HTERT RPE-1 (cell line): ENCODE data around the gene ANGPTL2.
"Not testable (repeated sequence)": the region's sequence is repeated elsewhere in the genome, so short reads cannot be mapped to it uniquely, and the experiment has no call there.

Source experiments
- in situ Hi-C: fragments of 300-500 bp; cut with MboI; formaldehyde crosslinking; loops from 4 replicates; pipeline ENCODE4 v1.14.3; 2020; ENCODE audit warnings: low sequenced_read_pairs

The ANGPTL2 gene

DNA sequence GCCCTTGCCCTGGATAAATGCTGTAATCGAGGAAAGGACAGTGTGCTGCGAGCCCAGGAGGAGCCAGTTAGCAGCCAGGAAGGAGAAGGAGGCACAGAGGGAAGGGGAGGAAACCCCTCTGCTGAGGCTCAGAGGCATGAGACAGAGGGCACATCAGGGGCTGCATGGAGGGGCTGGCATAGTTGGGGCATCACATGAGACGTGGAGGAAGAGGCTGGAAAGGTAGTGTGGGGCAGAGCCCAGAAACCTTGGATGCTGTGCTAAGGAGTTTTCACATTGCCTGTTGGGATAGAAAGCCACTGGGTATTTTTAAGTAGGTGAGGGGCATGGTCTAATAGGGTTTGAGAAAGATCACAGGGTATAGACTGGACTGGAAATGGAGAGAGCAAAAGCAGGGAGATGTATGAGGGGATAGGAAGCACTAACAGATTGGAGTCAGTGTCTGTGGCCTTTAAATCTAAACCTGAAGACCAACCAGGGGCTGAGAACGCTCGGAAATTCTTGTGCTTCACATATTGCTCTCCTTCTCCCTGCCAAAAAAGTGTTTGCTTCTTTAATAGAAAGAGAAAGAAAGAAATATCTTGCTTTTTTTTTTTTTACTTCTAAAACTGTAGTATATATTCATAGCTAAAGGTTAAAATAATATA lies 33.0 kb upstream of the ANGPTL2 start:
- in situ Hi-C loops, result no loop called here

- in situ Hi-C loops, result no loop called here
Observed at GRCh38 chr9:127154390-127155191, 32.2 kb upstream of the ANGPTL2 start.

GRCh38 chr9:127154003-127154389 lies 31.6 kb upstream of the ANGPTL2 start:
- in situ Hi-C loops, result no loop called here

DNA sequence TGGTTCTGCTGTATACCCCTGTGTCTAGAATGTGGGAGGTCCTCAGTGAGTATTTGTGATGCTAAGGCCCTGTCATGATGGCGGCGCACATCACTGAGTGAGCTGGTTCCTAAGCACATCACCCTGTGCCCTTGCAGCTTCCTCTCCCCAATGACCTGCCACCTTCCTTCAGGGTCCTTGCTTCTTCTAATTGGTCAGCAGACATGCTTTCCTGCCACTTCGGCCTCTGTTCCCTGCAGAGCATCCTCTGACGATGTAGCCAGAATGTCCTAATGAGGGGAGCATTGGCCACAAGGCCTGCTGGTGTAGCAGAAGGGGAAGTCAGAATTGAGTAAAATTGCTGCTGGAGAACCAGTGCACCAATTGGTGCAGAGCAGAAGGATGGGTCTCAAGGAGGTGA lies 31.1 kb upstream of the ANGPTL2 start:
- in situ Hi-C loops, result no loop called here

- in situ Hi-C loops, result no loop called here
Observed at GRCh38 chr9:127149463-127150390, 27.3 kb upstream of the ANGPTL2 start.

- in situ Hi-C loops, result no loop called here
Observed at GRCh38 chr9:127149010-127149409, 26.6 kb upstream of the ANGPTL2 start.

DNA sequence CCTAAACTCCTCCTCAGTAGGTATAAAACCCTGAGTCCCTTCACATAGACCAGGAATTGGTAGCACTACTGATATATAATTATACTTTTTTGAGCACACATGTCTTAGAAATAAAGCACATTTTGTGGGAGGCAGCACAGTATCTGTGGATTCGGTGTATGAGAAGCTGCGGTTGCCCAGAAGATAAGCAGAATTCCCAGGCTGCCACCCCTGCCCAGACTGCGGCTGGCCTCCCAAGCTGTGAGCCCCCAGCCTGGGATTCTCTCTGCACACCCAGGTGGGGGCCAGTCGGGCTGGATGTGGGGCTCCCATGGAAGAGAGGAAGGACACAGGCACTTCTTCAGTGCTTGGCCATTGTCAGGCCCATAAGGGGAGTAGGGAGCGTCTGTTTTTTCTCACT lies 25.6 kb upstream of the ANGPTL2 start:
- in situ Hi-C loops, result no loop called here

- in situ Hi-C loops, result no loop called here
Observed at GRCh38 chr9:127147251-127147650, 24.8 kb upstream of the ANGPTL2 start.

GRCh38 chr9:127146841-127147240 lies 24.4 kb upstream of the ANGPTL2 start:
- in situ Hi-C loops, result not testable (repeated sequence)

GRCh38 chr9:127144670-127145445 lies 22.4 kb upstream of the ANGPTL2 start:
- in situ Hi-C loops, result no loop called here

DNA sequence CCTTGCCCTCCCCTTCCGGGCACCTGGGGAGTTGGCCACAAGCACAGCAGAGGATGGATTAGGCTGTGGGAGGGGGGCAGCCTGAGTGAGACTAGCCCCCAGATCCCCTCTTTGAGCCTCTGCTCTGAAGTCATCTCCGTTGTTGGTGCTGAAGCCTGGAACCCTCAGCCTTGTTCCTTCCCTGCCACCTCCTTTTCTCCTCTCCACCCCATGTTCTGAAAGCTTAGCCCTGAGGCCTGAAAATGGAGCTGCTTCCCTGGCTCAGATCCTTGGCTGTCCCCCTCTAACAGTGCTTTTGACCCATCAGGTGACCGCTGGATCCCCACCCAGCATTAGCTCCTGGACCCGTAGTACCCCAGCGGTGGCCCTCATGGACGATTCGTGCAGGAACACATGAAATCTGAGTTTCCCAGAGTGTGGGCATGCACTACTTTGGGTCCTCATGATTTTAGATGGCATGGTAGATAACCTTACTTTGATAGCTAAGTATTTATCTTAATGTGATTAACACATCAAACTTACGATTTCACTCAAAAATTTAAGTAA lies 21.6 kb upstream of the ANGPTL2 start:
- in situ Hi-C loops, result no loop called here

- in situ Hi-C loops, result no loop called here
Observed at GRCh38 chr9:127142931-127143464, 20.6 kb upstream of the ANGPTL2 start.

DNA sequence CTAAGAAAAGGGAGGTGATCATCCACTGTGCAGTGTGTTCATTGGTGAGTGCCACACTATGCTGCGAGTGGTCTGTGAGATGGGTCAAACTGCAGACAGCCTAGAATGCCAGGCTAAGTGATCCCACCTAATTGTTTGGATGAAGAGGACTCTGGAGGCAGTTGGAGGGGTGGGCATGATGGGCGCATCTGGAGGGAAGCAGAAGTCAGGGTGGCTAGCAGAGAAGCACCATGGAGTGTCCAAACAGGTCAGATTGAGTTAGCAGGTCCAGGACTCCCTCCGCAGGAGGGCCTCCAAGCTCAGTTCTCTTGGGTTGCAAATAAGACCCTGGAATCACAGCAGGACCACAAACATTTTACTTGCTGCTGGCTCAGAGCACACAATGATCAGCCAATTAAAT lies 19.9 kb upstream of the ANGPTL2 start:
- in situ Hi-C loops, result no loop called here

DNA sequence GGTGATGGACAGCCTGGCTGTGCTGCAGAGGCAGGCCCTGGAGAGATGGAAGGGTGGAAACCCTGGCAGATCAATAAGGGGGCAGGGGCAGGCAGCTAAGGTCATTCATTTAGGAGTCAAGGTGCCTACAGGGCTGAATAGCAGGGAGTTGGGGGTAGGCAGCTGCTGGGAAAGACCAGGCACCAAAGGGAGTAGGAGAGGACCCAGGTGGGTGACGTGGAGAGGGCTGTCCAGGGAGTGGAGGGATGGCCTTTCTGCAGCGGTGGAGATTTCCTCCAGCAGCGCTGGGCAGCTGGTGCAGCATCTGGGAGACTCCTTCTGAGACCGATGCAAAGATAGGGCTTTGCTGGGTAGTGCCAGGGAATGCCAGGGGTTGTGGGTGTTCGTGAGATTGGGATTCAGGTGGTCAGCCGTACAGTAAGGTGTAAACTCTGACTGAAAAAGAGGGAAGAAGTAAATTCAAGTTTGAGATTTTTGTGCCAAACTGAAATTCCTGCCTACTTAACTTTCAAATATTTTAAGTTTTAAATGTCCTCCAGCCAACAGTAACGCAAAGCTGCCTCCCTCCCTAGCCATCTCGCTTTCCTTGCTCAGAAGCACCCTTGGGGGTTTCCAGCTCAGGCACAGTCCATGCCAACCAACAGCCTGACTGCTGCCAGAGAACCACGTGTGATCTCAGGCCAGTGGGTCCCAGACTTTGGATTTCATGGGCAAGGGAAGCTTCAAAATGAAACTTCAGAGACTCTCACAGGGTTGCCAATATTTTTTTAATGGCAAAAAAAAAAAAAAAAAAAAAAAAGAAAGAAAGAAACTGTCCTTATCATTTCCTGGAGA lies 18.6 kb upstream of the ANGPTL2 start:
- in situ Hi-C loops, result no loop called here

GRCh38 chr9:127140181-127140580 lies 17.7 kb upstream of the ANGPTL2 start:
- in situ Hi-C loops, result no loop called here

DNA sequence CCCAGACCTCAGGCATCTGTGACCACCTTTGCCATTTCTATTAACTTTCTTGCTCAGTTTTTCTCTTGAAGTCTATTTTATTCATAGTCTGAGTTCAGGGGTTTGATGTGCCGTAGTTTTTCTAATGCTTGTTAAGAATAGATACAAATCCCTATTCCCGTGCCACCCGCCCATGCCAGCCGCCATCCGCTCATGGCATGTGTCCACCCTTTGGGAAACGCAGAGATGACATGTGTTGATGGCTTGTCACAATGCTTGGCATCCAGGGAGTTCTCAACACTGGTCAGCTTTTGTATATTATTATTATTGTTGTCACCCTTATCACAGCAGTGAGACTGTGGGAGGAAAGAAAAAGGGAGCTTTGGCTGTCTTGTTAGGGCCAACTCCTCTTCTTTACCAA lies 17.3 kb upstream of the ANGPTL2 start:
- in situ Hi-C loops, result no loop called here

DNA sequence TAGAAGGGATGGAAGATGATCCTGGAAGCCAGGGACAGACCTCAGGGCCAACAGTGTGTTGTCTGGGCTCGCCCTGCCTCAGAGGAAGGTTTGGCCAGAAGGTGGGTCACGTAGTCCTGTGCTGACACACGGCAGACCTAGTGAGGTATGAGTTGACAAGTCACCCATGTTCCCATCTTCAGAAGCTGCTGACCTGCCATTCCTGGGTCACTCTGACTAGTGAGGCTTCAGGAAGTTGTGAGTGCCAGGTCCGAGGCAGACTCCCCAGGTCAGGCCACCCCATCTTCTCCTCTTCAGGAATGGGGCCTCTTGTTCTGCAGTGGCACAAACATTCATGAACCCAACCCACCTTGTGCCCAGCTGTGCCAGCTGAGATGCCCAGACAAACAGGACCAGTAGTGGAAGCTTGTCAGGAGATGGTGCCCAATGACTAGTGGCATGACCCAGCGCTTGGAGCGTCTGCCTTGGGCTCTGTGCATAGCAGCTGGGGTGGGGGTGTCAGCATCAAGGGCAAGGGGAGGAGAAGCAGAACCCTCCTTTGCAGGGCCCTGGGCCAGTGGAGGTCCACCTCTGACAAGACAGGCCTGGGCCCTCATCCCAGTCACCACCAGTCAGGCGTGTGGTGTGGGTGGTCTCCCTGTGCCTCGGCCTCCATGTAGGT lies 16.8 kb upstream of the ANGPTL2 start:
- in situ Hi-C loops, result no loop called here

- in situ Hi-C loops, result no loop called here
Observed at GRCh38 chr9:127138444-127138843, 16.0 kb upstream of the ANGPTL2 start.
